NCI-H82 treated with DMSO at 0.1 percent for 48 hours (cell line): ENCODE results near the gene SCARB2.
"Not testable (repeated sequence)": the region's sequence is repeated elsewhere in the genome, so short reads cannot be mapped to it uniquely, and the experiment has no call there.

Source experiments
- DNase-seq: peaks from one replicate; lab custom pipeline; 2025; ENCODE audit not compliant: unreplicated experiment; lab: John Stamatoyannopoulos, UW

The SCARB2 gene, protein sequence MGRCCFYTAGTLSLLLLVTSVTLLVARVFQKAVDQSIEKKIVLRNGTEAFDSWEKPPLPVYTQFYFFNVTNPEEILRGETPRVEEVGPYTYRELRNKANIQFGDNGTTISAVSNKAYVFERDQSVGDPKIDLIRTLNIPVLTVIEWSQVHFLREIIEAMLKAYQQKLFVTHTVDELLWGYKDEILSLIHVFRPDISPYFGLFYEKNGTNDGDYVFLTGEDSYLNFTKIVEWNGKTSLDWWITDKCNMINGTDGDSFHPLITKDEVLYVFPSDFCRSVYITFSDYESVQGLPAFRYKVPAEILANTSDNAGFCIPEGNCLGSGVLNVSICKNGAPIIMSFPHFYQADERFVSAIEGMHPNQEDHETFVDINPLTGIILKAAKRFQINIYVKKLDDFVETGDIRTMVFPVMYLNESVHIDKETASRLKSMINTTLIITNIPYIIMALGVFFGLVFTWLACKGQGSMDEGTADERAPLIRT

DNA sequence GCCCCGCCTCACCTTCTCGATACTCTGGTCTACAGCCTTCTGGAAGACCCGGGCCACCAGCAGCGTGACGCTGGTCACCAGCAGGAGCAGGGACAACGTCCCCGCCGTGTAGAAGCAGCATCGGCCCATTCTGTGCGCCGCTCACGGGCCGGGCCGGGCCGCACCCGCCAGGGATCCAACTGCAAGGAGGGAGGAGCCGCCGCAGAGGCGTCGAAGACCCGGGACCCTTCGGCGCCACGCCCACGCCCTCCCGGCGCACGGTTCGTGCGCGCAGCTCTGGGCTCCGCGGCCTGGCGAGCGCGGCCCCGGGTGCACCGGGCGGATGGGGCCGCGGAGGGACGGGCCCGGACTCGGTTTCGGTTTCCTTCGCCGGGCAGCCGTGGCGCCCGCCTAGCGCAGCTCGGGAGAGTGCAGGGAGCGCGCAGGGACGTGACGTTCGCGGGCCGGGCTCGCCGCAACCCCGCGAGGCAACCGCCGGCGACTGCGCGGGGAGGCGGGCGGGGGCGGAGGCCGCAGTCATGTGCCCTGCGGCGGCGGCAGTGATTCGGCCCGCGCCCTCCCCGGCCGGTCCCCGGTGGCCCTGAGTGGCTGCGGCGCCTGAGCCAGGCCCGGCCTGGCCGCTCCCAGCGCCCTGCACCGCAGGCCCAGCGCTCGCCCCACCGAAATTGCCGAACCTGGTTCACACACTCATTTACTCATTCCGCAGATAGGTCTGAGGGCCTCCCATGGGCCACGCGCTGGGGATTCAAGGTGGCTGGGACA is at the start of gene SCARB2:
TSS of gene SCARB2 (minus strand) at position 410 of the 762 bp plus-strand sequence. CDS start at position 129, 281 bp downstream.
- peak; percentile 33 for DNase-seq

GRCh38 chr4:76260571-76260970 is 46.9 kb upstream of the SCARB2 start:
- no peak for DNase-seq

DNA sequence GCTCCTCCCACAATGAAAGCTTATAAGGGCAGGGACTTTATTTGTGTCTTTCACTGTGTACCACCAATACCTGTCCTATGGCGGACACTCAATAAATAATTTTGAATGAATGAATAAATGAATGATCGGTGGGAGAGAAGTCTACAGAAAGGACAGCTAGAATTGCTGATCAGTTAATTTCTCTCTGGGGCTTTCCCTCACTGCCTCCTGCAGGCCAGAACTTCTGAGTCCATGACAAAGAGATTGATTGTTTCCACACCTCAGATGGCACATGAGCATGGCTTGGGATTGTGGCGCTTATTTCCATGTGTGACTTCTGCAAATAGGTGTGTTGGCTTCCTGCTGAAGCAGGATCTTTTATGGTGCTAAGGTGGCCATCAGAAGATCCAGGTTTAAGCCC is 44.2 kb upstream of the SCARB2 start:
- no peak for DNase-seq

DNA sequence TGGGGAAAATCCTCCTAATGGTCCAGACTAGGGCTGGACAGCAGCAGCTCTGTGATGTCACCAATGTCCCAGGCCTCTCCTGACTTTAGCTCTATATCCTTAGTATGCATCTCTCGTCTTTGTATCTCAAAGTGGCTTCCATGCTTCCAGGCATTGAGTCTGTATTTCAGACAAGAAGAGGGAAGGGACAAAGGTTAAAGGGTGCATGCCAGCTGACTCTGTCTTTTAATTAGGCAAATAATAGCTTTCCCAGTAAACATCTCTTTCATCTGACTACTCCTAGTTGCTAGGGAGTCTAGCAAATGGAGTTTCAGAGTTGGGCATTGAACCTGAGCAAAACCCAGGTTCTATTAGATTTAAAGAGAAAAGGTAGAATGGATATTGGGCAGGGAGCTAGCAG is 43.3 kb upstream of the SCARB2 start:
- DNase-seq = no peak

DNA sequence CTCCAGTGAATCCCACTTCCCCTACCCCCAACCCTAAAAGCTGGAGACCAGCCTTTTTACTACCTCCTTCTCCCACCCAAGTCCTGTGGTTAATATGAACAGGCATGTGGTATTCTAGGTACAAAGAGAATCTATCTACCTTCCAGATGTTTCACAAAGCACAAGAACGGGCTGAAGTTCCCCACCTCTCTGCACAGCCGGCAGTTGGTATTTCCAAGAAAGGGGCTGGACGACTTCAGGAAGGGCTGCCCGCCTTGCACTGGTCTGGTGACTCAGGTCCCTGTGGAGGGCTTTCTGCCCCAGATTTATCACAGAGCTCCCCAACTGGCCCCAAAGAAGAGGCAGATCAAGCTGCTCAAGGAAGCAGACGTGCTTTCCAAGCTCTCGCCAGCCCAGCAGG is 42.4 kb upstream of the SCARB2 start:
- no peak for DNase-seq

- no peak for DNase-seq
Observed at GRCh38 chr4:76253511-76253910, 39.9 kb upstream of the SCARB2 start.

DNA sequence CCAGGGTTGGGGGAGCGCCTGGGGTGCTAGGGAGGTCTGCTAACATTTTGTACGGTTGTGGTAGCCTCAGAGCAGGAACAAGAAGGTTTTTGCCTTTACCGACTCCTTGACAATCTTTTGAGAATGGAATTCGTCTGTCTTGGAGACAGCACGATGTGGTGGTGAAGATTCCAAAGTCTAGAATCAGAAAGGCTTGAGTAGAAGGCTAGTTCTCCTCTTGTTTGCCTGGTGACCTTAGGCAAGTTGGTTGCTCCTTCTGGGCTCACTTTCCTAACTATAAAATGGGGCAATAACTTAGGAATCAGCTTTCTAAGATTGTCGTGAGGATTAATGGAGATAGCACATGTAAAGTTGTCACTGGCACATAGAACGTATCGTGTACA is 38.6 kb upstream of the SCARB2 start:
- DNase-seq = no peak

DNA sequence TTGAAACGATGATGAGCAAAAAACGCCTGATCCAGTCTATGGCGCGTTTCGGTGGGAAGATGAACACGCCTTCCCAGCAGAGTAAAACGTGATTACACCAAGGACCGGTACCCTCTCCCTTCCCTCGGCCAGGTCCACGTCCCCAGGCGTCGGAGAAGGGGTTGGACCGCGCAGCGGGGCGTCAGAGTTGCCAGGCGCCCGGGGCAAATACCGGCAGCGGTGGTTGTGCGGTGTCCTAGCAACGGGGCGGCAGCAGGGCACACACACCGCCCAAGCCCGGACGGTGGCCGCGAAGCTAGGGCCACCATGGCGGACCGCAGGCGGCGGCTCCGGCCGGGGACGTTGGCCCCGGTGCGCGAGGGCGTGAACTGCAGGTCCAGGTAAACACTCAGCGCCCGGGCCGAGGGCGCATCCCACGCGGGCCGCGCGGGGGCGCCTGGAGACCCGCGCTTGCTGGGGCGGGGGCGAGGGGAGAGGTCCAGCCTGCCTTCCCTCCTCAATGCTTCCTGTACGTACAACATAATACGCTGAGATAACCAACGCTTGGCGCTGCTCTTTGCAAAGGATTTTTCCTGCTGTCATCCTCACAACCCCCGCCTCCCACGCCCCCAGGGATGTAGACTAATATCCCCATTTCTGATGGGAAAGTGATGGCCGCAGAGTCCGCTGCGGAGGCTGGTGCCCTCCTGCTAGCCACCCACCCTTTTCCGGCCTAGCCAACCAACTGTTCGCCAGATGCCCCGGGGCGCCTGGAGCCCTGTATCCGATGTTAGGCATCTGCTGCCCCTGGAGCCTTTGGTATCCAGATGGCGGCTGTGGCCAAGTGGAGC is 38.0 kb upstream of the SCARB2 start, which contains the start of gene FAM47E:
TSS of gene FAM47E (plus strand) at position 281 of the 830 bp plus-strand sequence. CDS start at position 307, 26 bp downstream.
- DNase-seq = no peak

- DNase-seq = no peak
Observed at GRCh38 chr4:76250962-76251361, 37.3 kb upstream of the SCARB2 start.

GRCh38 chr4:76246852-76247251 is 33.2 kb upstream of the SCARB2 start:
- no peak for DNase-seq

DNA sequence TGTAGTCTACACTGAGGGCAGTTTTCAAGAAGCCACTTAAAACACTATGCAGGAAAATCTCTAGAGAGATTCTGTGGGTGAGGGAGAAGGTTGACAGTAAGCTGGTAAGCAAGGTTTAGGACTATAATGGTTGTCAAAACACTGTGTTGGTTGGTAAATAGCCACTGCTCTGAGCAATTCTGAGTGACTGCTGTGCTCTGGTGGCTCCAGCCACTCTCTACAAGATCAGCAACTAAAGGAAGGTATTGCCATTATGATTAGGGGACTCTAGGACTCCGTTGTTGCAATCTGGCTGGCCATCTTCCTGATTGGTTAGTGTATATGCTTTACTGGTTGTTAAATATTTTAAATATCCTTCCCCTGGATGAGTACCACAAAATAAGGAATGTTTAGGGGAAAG is 32.4 kb upstream of the SCARB2 start:
- DNase-seq = no peak

DNA sequence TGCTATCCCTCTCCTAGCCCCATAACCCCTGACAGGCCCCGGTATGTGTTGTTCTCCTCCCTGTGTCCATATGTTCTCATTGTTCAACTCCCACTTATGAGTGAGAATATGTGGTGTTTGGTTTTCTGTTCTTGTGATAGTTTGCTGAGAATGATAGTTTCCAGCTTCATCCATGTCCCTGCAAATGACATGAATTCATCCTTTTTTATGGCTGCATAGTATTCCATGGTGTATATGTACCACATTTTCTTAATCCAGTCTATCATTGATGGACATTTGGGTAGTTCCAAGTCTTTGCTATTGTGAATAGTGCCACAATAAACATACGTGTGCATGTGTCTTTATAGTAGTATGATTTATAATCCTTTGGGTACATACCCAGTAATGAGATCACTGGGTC is 30.3 kb upstream of the SCARB2 start:
- not testable (repeated sequence) for DNase-seq

GRCh38 chr4:76240236-76240635 is 26.6 kb upstream of the SCARB2 start:
- no peak for DNase-seq

GRCh38 chr4:76238701-76239100 is 25.1 kb upstream of the SCARB2 start:
- DNase-seq = no peak

DNA sequence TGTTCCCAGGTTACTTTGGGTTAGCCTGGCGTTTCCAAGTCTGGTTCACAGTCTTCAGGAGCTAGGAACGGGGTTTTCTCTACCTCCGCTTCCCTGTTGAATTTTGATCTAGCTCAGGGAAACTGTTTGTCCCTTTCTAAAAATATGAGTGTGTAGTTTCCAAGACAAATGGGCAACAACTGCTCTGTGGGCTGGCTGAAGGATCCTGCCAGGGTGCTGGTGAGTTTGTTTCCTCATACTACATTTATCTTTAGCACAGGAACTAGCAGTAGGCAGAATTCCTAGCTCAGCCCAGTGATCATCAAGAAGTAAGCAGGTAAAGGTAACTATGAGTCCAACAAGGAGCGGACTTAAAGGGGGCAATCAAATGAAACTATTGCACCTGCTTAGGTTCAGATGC is 24.6 kb upstream of the SCARB2 start:
- DNase-seq = no peak

DNA sequence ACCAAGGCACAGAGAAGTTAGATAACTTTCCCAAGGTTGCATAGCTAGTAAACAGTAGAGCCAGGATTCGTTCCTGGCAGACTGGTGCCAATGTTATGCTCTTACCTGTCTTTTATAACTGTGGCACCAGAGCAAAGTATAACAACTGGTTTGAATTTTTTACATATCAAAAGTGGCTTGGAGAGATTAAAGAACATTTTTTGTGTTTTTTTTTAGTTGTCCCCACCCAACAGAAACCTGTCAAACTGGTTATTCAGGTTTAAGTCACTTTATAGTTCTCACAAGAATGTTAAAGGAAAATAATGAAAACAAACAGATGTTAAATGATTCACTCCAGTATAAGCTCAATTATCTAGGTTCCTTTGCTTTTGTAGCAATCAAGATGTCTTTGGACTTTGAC is 22.3 kb upstream of the SCARB2 start:
- DNase-seq = no peak

- no peak for DNase-seq
Observed at GRCh38 chr4:76235407-76235806, 21.8 kb upstream of the SCARB2 start.

DNA sequence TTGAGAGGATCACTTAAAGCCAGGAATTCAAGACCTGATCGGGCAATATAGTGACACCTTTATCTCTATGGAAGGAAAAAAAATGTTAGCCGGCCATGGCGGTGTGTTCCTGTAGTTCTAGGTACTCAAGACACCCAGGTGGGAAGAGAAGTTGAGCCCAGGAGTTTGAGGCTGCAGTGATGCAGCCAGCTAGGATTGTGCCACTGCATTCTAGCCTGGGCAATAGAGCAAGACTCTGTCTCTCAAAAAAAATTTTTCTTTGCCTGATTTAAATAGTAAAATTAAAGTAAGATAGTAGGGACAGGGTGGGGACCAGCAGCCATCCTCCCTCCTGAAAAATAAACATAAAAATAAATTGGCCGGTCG is 21.0 kb upstream of the SCARB2 start:
- DNase-seq = no peak

DNA sequence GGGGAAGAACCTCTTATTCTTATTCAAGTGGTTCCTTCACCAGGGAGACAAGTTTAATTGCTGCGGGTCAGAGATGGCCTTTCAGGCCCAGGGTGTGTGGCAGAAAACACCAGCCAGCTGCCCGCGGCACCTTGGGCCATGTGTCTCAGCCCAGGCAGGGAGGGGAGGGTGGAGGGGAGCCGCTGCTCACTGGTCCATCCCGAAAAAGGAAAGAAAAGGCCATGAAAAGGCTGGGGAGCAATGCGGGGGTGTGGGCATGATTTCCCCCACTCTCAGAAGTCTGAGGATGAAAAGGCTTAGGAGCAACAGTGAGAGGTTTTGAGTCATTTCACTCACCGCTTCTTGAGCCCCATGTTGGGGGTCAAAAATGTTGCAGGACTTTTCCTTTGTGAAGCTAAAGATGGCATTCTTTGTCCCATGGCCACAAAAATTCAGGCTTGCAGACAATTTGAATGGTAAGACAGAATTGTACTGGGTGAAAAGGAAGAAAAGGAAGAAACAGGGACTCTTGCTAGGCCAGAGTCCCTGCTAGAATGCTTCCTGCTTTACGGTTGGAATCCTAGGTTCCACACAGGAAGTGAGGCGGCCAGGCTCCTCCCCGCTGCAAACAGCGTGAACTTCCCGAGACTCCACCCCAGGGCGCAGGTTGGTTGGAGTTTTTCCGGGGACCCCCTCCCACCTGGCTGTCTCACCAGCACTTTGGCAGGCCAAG is 20.5 kb upstream of the SCARB2 start:
- no peak for DNase-seq

GRCh38 chr4:76233529-76233928 is 19.9 kb upstream of the SCARB2 start:
- DNase-seq = no peak

DNA sequence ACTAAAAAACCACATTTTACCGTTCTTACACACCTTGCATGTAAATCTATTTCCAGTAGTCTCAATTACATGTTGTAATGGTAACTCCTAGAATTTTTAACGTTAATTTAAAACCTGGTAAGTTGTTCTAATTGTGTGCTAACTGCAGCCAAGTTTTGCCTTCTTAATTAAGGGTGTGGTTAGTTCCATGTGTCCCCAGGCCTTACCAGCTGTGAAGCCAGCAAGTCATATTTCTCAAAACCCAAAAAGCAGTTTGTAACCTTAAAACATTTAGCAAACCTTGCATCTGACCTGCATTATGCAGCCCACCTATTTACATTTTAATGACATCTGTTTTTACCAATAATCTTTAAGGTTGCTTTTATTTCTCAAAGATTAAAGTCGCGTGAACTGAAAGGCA is 19.5 kb upstream of the SCARB2 start:
- no peak for DNase-seq
